Activated CD8-positive, alpha-beta T cell treated with anti-CD3 and anti-CD28 coated beads for 36 hours (primary cell): Measurements from ENCODE around the gene DSE. TPM values are rescaled to one million over a fixed set of nuclear protein-coding genes. Genes with fewer than 3 reads are reported as not detected.

Source experiments
- ATAC-seq: fragments of 200-7000 bp; cut with Tn5 transposase; one replicate; pipeline ENCODE4 v1.10.0; 2021; ENCODE audit warnings: mild to moderate bottlenecking, moderate library complexity
- CTCF ChIA-PET: fragments of 350-600 bp; sonication (Branson Sonifier 250); formaldehyde crosslinking; loops from one replicate; lab custom pipeline; 2021; ENCODE audit warnings: antibody characterized with exemption; lab: Charles Lee
- POLR2A ChIA-PET: fragments of 350-600 bp; sonication (Branson Sonifier 250); formaldehyde crosslinking; loops from one replicate; lab custom pipeline; 2021; ENCODE audit warnings: antibody characterized with exemption; lab: Charles Lee
- DNase-seq: peaks from one replicate; pipeline ENCODE4 v3.0.0-alpha.2; 2020
- H3K27ac Mint-ChIP-seq: one replicate; pipeline ENCODE4 v1.8.0; 2021; ENCODE audit warnings: mild to moderate bottlenecking, mixed read lengths
- H3K27me3 Mint-ChIP-seq: one replicate; pipeline ENCODE4 v1.8.0; 2021; ENCODE audit warnings: mixed read lengths
- H3K36me3 Mint-ChIP-seq: one replicate; pipeline ENCODE4 v1.8.0; 2021; ENCODE audit warnings: low read depth, mixed read lengths
- H3K4me1 Mint-ChIP-seq: one replicate; pipeline ENCODE4 v1.8.0; 2021; ENCODE audit warnings: low read depth, mixed read lengths
- H3K4me3 Mint-ChIP-seq: one replicate; pipeline ENCODE4 v1.8.0; 2021; ENCODE audit warnings: mild to moderate bottlenecking, moderate library complexity, mixed read lengths
- H3K9me3 Mint-ChIP-seq: one replicate; pipeline ENCODE4 v1.8.0; 2021; ENCODE audit warnings: mixed read lengths
- CTCF ChIP-seq: fragments of 200-600 bp; IDR thresholded peaks from one replicate; pipeline ENCODE4 v1.8.0; 2022; ENCODE audit warnings: antibody characterized with exemption, mild to moderate bottlenecking
- intact Hi-C: fragments of 100-400 bp; cut with micrococcal nuclease; formaldehyde crosslinking; loops from one replicate; pipeline ENCODE4 v1.10.0; 2022
- total RNA-seq, 2 experiments: library from RNA; stranded (reverse); gene quantifications; one replicate each; pipeline ENCODE4 v1.2.3, GENCODE V29; 2021

Gene DSE
- total RNA-seq, 2 experiments from 2014 or later: 5.3 to 5.4 TPM

DNA sequence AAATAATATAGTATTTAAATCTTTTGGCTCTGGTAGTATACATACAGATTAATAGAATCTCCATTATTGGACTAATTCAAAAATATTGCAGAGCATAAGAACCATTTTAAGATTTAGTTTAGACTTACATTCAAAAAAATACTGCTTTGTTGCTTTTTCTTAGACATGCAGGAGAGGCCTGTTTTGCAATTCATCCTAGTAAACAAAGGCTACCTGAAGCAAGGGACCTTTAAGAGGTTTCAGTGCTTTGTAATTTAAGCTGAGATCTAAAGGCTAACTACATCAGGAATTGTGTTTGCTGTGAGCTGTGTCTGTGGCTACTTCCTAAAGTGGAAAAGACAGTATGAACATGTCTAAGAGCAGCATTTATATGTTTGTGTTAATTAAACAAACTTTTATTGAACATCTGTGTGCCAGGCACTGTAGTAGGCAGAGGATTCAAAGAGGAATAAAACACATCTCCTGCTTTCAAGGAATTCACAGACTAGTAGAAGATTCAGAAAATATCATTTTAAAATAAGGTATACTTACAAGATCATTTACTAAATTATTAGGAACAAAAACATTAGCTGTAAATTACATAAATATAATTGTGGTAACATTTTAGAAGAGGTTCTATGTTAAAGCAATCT is 61.3 kb downstream of the DSE start:
- Mint-ChIP-seq H3K4me3 (no peak overlapping the region), H3K27ac (no peak overlapping the region), H3K36me3 (no peaks in the 10 kb centered on the region), H3K4me1 (no peaks in the 10 kb centered on the region), H3K9me3 (no peaks in the 10 kb centered on the region), H3K27me3 (no peaks in the 10 kb centered on the region)
- intact Hi-C loops: no loop called here
- DNase-seq (no peak), ATAC-seq (no peak)
- no peak for TF ChIP-seq CTCF
- CTCF ChIA-PET: interaction anchor here (1.1 to 1.2 kb wide), 2 partner anchors 138 to 144 kb away, joined by 3 read pairs; no protein-coding TSS in a partner anchor
- POLR2A ChIA-PET: no interaction called here

GRCh38 chr6:116433206-116433712 is 62.5 kb downstream of the DSE start:
- DNase-seq (no peak), ATAC-seq (no peak)
- H3K9me3 Mint-ChIP-seq: no peaks in the 10 kb centered on the region
- TF ChIP-seq CTCF: no peak
- no peak overlapping the region for H3K4me3 Mint-ChIP-seq
- CTCF ChIA-PET: interaction anchor here (1.0 to 1.5 kb wide), 2 partner anchors 12 to 145 kb away, joined by 3 to 4 read pairs; no protein-coding TSS in a partner anchor
- no peaks in the 10 kb centered on the region for H3K4me1 Mint-ChIP-seq
- no peak overlapping the region for H3K27ac Mint-ChIP-seq
- H3K36me3 Mint-ChIP-seq: no peaks in the 10 kb centered on the region
- intact Hi-C loops: no loop called here
- no peaks in the 10 kb centered on the region for H3K27me3 Mint-ChIP-seq
- POLR2A ChIA-PET: interaction anchor here (0.6 kb wide), 1 partner anchor 178 kb away, joined by 4 read pairs; no protein-coding TSS in a partner anchor

- intact Hi-C loops: no loop called here
- Mint-ChIP-seq H3K36me3 (no peaks in the 10 kb centered on the region), H3K4me3 (no peak overlapping the region), H3K9me3 (no peaks in the 10 kb centered on the region), H3K27me3 (no peaks in the 10 kb centered on the region), H3K27ac (no peak overlapping the region), H3K4me1 (no peaks in the 10 kb centered on the region)
- ATAC-seq (no peak), DNase-seq (no peak)
- ChIA-PET POLR2A (interaction anchor here (0.6 kb wide), 1 partner anchor 137 kb away, joined by 3 read pairs; the partner anchor contains the start of gene RWDD1), CTCF (interaction anchor here (1.0 to 1.5 kb wide), 2 partner anchors 11 to 146 kb away, joined by 3 to 4 read pairs; no protein-coding TSS in a partner anchor)
- no peak for TF ChIP-seq CTCF
These were observed 63.4 kb downstream of the DSE start for GRCh38 chr6:116434056-116434725.

DNA sequence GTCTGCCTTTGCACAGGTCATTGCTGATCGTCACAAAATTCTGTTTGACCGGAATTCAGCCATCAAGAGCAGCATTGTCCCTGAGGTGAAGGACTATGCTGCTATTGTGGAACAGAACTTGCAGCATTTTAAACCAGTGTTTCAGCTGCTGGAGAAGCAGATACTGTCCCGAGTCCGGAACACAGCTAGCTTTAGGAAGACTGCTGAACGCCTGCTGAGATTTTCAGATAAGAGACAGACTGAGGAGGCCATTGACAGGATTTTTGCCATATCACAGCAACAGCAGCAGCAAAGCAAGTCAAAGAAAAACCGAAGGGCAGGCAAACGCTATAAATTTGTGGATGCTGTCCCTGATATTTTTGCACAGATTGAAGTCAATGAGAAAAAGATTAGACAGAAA is 65.8 kb downstream of the DSE start:
- H3K4me3 Mint-ChIP-seq: no peak overlapping the region
- intact Hi-C loops: no loop called here
- CTCF ChIA-PET: interaction anchor here (1.5 kb wide), 1 partner anchor 13 kb away, joined by 4 read pairs; no protein-coding TSS in a partner anchor
- no peaks in the 10 kb centered on the region for H3K36me3 Mint-ChIP-seq
- DNase-seq: no peak
- POLR2A ChIA-PET: no interaction called here
- H3K27ac Mint-ChIP-seq: no peak overlapping the region
- H3K9me3 Mint-ChIP-seq: no peaks in the 10 kb centered on the region
- ATAC-seq: no peak
- H3K27me3 Mint-ChIP-seq: no peaks in the 10 kb centered on the region
- no peak for TF ChIP-seq CTCF
- no peaks in the 10 kb centered on the region for H3K4me1 Mint-ChIP-seq

- DNase-seq (no peak), ATAC-seq (no peak)
- Mint-ChIP-seq H3K4me1 (no peaks in the 10 kb centered on the region), H3K27ac (no peak overlapping the region), H3K27me3 (no peaks in the 10 kb centered on the region), H3K4me3 (no peak overlapping the region), H3K9me3 (no peaks in the 10 kb centered on the region), H3K36me3 (no peaks in the 10 kb centered on the region)
- intact Hi-C loops: no loop called here
- ChIA-PET POLR2A (no interaction called here), CTCF (interaction anchor here (1.5 kb wide), 1 partner anchor 14 kb away, joined by 4 read pairs; no protein-coding TSS in a partner anchor)
- TF ChIP-seq CTCF: no peak
These were observed 66.9 kb downstream of the DSE start for GRCh38 chr6:116437656-116438055.
